GM12874 (cell line): ENCODE measurements around the gene PMEL.

Experiments
- CTCF ChIP-seq: IDR thresholded peaks from 2 replicates; pipeline ENCODE4 v1.5.1; 2011; ENCODE audit warnings: low read depth, mild to moderate bottlenecking, control low read depth, low read length, moderate library complexity; ENCODE audit not compliant: insufficient read depth

Gene PMEL

DNA sequence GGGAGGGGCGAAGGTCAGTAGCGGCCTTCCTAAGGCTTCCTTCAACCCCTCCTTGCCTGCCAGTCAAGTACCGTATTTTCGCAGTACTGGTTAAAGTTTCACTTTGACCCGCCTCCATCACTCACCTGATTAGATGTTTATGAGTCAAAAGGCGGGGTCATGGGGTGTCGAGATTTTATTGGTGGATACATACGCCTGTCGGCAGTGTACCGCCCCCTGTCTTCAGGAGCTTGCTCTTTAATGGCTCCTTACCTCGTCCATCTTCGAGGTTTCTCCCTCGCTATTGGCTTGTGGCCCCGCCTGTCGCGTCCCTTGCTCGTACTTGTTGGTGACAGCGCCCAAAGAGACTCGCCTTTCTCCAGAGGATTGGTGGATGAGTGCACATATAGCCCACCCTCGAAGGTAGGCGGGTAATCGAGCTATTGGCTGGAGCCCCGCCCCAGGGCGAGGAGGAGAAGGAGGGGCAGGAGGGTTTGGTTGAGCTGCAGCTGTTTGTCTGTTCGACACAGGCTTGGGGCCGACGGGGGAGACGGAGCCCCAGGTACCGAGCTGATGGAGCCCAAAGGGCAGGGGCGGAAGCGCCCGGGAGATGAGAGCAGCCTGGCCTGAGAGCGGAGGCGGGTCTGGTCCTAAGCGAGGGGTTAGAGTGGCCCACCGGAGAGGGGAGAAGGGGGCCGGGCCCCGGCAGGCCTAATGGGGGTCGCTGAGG lies 7.9 kb upstream of the PMEL start, which contains the start of gene RAB5B:
RAB5B (plus strand) TSS at position 480 of the 709 bp plus-strand sequence. CDS start 12,883 bp downstream, outside the sequence.
- TF ChIP-seq CTCF, result no peak

GRCh38 chr12:55972911-55973598 lies 7.2 kb upstream of the PMEL start:
- no peak for TF ChIP-seq CTCF

- TF ChIP-seq CTCF, result no peak
These were observed 6.6 kb upstream of the PMEL start for GRCh38 chr12:55972456-55972855.

DNA sequence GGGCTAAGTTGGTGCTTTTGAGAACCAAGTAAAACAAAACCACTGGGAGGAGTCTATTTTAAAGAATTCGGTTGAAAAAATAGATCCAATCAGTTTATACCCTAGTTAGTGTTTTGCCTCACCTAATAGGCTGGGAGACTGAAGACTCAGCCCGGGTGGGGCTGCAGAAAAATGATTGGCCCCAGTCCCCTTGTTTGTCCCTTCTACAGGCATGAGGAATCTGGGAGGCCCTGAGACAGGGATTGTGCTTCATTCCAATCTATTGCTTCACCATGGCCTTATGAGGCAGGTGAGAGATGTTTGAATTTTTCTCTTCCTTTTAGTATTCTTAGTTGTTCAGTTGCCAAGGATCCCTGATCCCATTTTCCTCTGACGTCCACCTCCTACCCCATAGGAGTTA lies 6.2 kb upstream of the PMEL start:
- TF ChIP-seq CTCF, result no peak

DNA sequence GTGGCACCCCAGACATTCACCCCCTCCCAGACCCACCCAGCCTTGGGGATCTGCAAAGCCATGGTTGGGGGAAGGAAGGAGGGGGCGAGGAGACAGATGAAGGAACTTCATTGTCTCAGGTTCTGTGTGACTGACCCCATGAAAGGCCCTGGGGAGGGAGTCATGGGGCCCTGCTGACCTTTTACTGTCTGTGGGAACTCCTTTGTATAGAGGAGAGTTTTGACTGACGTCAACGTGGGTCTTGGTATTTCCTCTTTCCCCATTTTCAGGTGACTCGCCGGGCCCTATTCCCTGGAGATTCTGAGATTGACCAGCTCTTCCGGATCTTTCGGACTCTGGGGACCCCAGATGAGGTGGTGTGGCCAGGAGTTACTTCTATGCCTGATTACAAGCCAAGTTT lies 4.9 kb upstream of the PMEL start:
- TF ChIP-seq CTCF, result no peak

GRCh38 chr12:55969356-55969755 lies 3.5 kb upstream of the PMEL start:
- no peak for TF ChIP-seq CTCF

GRCh38 chr12:55966408-55967281 lies 803 bp upstream of the PMEL start, which contains the start of gene CDK2:
Gene CDK2, plus strand, starts transcription at chr12:55966830. Its CDS starts 179 bp downstream, at chr12:55967009.
- TF ChIP-seq CTCF, result no peak
